GM12801 (cell line): ENCODE data around the gene MTMR12.

Experiments
- TF ChIP-seq, protein P1 (sequence below): IDR thresholded peaks from one replicate; pipeline ENCODE4 v1.5.1; 2011; ENCODE audit warnings: control low read depth; ENCODE audit not compliant: insufficient read length; ENCODE audit errors: extremely low read depth

The MTMR12 gene

DNA sequence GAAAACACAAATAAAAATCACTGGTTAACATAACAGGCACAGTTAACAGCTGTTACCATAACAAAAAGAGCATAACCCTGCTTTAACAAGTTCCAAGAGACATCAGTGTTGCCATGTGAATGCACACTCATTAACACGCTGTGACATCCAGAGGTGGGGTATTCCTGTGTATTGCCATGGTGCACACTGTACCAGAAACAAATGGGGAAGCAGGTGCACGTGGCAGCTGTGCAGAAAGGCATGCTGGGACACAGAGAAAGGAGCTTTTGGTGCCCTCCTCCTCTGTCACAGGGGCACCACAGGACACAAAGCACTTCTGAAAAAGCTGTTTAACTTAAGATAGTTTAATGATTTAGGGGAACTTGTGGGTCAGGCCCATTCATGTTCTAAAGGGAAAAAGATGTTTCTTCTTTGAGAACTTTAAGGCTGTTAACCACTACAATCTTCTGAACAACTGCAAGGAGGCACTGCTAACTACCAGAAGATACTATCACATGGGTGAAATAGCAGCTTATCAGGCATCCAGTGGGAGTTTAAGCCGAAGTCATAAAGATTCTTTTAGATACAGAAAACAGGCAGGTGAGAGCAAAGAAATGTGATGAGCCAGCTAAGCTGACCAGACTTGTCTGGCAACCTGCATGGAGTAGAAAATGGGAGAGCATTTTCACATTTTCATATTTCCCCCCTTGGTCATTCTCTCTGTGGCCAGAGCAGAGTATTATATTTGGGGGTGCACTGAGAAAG lies 82.2 kb downstream of the MTMR12 start:
- TF ChIP-seq, protein P1, sequence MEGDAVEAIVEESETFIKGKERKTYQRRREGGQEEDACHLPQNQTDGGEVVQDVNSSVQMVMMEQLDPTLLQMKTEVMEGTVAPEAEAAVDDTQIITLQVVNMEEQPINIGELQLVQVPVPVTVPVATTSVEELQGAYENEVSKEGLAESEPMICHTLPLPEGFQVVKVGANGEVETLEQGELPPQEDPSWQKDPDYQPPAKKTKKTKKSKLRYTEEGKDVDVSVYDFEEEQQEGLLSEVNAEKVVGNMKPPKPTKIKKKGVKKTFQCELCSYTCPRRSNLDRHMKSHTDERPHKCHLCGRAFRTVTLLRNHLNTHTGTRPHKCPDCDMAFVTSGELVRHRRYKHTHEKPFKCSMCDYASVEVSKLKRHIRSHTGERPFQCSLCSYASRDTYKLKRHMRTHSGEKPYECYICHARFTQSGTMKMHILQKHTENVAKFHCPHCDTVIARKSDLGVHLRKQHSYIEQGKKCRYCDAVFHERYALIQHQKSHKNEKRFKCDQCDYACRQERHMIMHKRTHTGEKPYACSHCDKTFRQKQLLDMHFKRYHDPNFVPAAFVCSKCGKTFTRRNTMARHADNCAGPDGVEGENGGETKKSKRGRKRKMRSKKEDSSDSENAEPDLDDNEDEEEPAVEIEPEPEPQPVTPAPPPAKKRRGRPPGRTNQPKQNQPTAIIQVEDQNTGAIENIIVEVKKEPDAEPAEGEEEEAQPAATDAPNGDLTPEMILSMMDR: no peak

DNA sequence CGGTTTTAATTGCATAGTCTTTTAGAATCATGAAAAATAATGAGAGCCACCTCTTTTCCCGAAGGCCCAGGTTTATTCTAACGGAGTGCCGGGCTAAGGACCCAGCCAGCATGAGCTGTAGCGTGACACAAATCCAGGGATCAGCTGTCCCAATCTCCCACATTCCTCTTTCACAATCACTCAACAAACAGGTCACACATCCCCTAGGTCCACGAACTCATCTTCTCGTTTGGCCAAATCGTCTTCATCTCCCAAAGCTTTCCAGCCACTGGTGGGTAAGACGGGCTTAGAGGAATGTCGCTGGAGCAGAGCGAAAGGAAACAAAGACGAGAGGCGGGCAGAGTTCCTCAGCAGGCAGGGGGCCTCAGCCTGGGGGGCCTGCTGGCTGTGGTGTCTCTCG lies 83.2 kb downstream of the MTMR12 start:
- TF ChIP-seq, protein P1: no peak

DNA sequence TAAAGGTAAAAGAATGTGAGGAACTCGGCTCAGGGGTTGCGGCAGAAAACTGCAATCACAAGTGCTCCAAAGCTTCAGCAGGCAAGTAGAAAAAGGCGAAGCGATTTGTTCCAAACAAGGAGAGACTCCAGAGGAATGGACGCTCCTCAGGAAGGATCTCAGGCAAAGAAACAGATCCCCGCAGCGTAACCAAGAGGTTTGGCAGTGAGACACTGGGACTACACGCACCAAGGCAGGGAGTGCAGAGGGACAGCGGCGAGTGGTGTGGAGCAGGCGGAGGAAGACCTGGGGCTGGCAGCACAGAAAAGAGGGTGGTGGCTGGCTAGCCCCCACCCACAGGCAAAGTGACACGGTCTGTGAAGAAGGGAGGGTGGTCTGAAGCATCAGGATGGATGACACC lies 83.9 kb downstream of the MTMR12 start:
- TF ChIP-seq, protein P1: no peak

DNA sequence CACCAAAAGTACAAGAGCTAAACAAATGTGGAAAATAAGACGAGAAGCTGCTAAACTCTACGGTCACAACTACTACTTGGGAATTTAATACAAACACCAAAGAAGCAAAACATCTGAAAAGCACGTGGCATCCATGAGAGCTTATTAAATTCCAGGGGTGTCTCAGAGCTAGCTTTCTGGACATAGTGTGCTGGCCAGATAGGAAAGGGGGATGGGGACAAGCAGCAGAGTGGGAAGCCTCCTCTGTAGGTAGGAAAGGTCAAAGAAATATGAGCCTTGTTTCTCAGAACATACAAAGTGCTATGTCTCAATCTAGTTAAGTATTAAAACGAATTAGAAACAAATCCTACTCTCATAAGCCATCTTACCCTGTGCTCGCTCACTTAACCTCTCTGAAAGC lies 87.3 kb downstream of the MTMR12 start:
- TF ChIP-seq, protein P1: no peak

DNA sequence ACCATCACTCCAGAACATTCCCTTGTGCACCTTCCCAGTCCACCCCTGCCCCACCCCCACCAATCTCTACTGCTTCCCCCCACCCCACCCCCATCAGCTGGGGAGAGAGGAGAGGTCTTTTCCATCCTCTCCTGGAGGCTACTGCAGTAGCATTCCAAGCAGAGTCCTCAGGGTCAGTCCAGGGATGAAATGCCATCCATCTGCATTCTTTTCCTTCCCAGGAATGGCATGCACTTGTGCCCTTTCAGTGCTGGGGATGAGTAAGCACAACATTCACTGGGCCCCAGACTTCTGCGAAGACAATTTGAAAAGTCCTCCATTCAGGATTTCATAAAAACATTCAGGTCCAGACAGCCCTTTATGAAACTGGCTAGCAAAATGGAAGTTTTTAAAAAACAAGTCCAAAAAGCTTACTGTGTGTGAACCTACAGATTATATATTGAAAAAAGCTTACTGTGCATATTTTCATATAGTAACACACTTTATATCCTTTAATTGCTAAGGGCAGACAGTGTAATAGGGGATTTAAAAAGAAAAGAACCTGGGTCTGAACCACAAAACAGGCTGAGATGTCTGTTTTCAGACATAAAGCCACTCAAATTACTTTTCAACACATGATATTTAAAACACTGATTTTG lies 88.6 kb downstream of the MTMR12 start:
- TF ChIP-seq, protein P1: no peak

DNA sequence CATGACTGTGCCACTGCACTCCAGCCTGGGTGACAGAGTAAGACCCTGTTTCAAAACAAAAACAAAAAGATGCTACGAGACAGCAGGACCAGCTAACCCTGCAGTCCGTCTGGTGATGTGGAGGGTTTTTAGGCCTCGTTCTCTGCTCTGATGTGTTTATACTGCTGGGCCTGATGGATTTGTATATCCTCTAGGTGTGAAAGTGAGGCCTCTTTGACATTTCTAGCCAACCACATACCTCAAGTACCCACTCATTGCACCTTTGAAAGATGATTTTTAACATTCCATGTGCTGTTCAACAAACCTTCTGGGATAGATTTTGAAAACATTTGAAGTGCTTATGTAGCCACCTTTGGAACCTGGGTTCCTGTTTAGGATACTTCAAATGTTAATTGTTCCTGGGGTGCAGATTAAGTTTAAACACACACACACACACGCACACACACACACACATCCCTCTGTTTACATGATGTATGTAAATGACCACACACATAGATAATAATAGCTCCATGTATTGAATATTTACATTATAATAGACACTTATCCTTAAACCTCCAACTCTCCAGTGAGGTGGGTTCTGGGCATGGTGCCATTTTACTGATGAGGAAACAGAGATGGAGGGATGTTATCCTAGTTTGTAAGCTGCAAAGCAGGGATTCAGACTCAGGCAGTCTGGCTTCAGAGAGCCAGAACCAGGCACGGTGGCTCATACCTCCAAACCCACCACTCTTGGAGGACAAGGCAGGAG lies 89.8 kb downstream of the MTMR12 start:
- TF ChIP-seq, protein P1: no peak

DNA sequence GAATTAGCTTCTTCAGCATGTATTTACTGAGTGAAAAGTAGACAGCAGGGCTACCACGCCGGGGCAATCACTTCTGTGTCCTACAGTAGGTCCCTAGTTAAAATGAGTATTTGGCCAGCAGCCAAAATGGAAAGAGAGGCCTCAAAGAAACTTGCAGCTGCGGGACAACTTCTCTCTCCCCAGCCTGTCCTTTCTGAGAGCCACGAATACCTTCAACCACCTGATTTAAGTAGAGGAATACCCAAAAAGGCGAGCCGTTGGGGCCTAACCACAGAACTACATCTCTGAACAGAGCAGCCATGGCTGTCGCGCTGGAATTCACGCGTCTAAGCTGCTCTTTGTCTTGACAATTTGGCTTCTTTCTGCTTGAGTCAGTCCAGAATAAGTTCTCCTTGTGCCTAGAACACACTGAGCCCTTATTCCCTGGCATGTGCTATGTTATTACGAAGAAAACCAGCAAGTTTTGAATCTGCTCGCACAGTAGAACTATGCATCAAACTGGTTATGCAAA lies 94.8 kb downstream of the MTMR12 start:
- TF ChIP-seq, protein P1: no peak
